IgD-negative memory B cell (primary cell): ENCODE results near the gene NT5M. TPM values are rescaled to one million over a fixed set of nuclear protein-coding genes. Genes with fewer than 3 reads are reported as not detected.

Experiments
- H3K27ac Mint-ChIP-seq, 3 donors: one replicate each; pipeline ENCODE4 v1.8.0; 2020 to 2022; ENCODE audit warnings: mild to moderate bottlenecking in 3 of 3, mixed read lengths in 3 of 3, moderate library complexity in 1 of 3
- H3K27me3 Mint-ChIP-seq: one replicate; pipeline ENCODE4 v1.8.0; 2021; ENCODE audit warnings: mixed read lengths
- H3K36me3 Mint-ChIP-seq: one replicate; pipeline ENCODE4 v1.8.0; 2020; ENCODE audit warnings: mild to moderate bottlenecking, mixed read lengths
- H3K4me1 Mint-ChIP-seq, 3 donors: one replicate each; pipeline ENCODE4 v1.8.0; 2020 to 2022; ENCODE audit warnings: mixed read lengths in 3 of 3, mild to moderate bottlenecking in 1 of 3
- H3K4me3 Mint-ChIP-seq, 4 donors: one replicate each; pipeline ENCODE4 v1.8.0; 2020 to 2022; ENCODE audit warnings: mild to moderate bottlenecking in 4 of 4, mixed read lengths in 4 of 4, moderate library complexity in 3 of 4
- H3K9me3 Mint-ChIP-seq, 3 donors: one replicate each; pipeline ENCODE4 v1.8.0; 2020 to 2021; ENCODE audit warnings: mixed read lengths in 3 of 3, mild to moderate bottlenecking in 1 of 3
- polyA plus RNA-seq: library from polyadenylated mRNA; unstranded; fragments of 300-500 nt; fragmentation: Illumina TruSeq; gene quantifications from one replicate; pipeline ENCODE4 v1.2.3, GENCODE V29; 2021

NT5M gene
- polyA plus RNA-seq, 1 donor from 2014 or later: 2.4 TPM

DNA sequence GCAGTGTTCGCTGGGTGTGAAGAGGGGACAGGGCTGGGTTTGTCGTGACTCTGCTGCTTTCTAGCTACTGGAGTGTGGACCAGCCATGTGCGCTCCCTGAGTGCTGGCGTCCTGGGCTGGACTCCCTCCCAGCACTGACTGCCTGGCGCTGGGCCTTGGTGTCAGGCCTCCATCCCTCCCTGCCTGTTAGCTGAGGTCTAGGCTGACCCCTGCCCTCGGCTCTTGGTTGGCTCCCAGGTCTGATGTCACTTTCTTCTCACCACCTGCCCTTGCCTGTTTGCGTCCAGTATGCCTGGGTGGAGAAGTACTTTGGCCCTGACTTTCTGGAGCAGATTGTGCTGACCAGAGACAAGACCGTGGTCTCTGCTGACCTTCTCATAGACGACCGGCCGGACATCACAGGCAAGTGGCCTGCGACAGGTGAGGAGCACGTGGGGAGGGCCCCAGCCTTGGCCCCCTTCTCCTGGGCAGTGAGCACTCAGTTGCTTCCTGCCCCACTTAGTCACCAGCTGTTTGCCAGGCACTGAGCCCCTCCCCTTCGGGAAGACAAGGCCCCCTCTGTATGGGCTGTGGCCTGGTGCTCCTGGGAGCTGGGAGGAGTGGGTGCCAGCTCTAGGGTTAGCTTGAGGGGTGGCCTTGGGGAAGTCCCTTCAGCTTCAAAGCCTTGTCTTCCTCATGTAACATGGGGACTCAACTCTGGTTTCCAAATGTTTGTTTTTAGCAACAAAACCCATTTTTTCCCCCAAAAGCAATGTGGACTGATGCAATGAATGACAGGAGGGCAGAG, 41.5 kb downstream of the NT5M start:
- peaks cover 4% of the 10 kb centered on the region for H3K27me3 Mint-ChIP-seq
- H3K9me3 Mint-ChIP-seq: no peaks in the 10 kb centered on the region
- H3K36me3 Mint-ChIP-seq: no peaks in the 10 kb centered on the region
- no peaks in the 10 kb centered on the region for H3K4me1 Mint-ChIP-seq
- H3K4me3 Mint-ChIP-seq: no peak overlapping the region
- H3K27ac Mint-ChIP-seq: no peak overlapping the region

GRCh38 chr17:17345294-17345597, 42.1 kb downstream of the NT5M start:
- no peak overlapping the region for H3K27ac Mint-ChIP-seq
- H3K9me3 Mint-ChIP-seq: no peaks in the 10 kb centered on the region
- H3K4me1 Mint-ChIP-seq: no peaks in the 10 kb centered on the region
- H3K36me3 Mint-ChIP-seq: no peaks in the 10 kb centered on the region
- H3K27me3 Mint-ChIP-seq: peaks cover 5% of the 10 kb centered on the region
- H3K4me3 Mint-ChIP-seq: no peak overlapping the region

GRCh38 chr17:17345686-17346427, 42.7 kb downstream of the NT5M start:
- no peak overlapping the region for H3K4me3 Mint-ChIP-seq
- H3K9me3 Mint-ChIP-seq: no peaks in the 10 kb centered on the region
- no peaks in the 10 kb centered on the region for H3K36me3 Mint-ChIP-seq
- H3K4me1 Mint-ChIP-seq: no peaks in the 10 kb centered on the region
- peaks cover 6% of the 10 kb centered on the region for H3K27me3 Mint-ChIP-seq
- no peak overlapping the region for H3K27ac Mint-ChIP-seq

DNA sequence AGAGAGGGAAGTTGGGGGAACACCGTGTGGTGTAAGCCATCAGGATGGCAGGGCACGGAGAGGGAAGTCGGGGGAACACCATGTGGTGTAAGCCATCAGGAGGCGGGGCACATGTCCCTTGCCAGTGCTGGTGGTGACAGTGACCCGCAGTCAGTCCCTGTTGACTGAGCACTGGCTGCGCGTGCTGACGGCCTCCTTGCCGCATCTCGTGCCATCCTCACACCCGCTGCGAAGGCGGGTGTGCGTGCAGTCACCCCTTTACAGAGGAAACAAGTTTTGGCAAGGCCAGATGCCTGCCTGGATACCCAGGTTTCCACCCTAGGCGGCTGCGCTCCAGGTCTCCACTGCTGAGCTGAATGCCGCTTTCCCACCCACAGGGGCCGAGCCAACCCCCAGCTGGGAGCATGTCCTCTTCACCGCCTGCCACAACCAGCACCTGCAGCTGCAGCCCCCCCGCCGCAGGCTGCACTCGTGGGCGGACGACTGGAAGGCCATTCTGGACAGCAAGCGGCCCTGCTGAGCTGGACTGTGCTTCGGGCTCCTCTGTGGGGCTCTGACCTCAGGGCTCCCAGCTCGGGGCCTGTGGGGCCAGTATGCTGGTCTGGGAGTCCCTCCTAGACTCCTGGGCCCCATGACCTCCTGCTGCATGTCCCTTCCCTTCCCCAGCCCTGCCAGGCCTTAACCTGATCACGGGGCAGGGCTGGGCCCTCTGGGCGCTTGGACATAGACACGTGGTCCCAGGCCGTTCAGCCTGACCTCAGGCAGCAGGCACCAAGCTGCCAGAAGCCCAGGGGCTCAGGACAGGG, 43.5 kb downstream of the NT5M start:
- no peaks in the 10 kb centered on the region for H3K4me1 Mint-ChIP-seq
- no peak overlapping the region for H3K27ac Mint-ChIP-seq
- H3K4me3 Mint-ChIP-seq: no peak overlapping the region
- H3K9me3 Mint-ChIP-seq: no peaks in the 10 kb centered on the region
- H3K36me3 Mint-ChIP-seq: no peaks in the 10 kb centered on the region
- peaks cover 6% of the 10 kb centered on the region for H3K27me3 Mint-ChIP-seq

GRCh38 chr17:17347234-17347955, 44.2 kb downstream of the NT5M start:
- Mint-ChIP-seq H3K4me1 (no peaks in the 10 kb centered on the region), H3K27ac (no peak overlapping the region), H3K27me3 (peaks cover 6% of the 10 kb centered on the region)

GRCh38 chr17:17347956-17348871, 45.0 kb downstream of the NT5M start:
- H3K4me3 Mint-ChIP-seq: no peak overlapping the region
- peaks cover 2% of the 10 kb centered on the region for H3K27me3 Mint-ChIP-seq
- no peaks in the 10 kb centered on the region for H3K4me1 Mint-ChIP-seq
- no peaks in the 10 kb centered on the region for H3K9me3 Mint-ChIP-seq
- H3K27ac Mint-ChIP-seq: no peak overlapping the region
- H3K36me3 Mint-ChIP-seq: no peaks in the 10 kb centered on the region

More at GRCh38 chr17:17347234-17347955, 44.2 kb downstream of the NT5M start:
- Mint-ChIP-seq H3K36me3 (no peaks in the 10 kb centered on the region), H3K4me3 (no peak overlapping the region), H3K9me3 (no peaks in the 10 kb centered on the region)

DNA sequence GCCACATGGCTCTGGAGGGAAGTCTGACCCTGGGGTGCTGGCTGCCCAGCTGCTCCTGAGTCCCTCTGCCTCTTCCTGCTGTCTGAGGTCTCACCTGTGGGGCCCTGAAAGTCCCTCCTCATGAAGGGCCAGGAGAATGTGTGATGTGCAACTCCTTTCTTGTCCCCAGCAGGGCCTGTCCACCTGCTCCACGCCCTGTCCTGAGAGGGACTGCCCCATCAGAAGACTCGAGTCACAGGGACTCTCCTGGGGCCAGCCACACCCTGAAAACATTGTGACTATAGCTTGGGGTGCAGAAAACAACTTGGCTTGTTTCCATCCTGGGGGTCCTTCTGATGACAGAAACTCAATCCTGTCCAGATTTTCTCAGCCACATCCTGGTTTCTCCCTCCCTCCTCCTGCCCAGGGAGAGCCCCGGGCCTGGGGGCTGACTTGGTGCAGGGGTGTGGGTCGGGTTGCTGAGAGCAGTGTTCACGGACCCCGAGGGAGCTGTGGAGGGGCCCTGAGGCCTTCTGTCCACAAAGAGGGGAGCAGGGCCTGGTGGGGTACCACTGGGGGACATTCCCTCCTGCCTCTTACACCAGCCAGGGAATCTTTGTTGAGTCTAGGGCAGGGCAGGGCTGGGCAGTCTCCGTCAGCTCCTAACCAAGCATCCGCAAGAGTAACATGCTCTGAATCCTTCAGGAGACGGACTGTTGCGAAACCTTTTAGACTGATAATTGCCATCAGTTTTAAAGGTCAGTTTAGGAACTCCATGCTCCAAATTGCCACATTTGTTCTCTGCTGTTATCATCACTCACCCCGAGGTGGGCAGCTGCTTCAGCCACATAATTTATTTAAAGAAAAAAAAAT, 45.9 kb downstream of the NT5M start:
- H3K4me1 Mint-ChIP-seq: no peaks in the 10 kb centered on the region
- H3K27me3 Mint-ChIP-seq: peaks cover 2% of the 10 kb centered on the region
- H3K27ac Mint-ChIP-seq: no peak overlapping the region
- no peaks in the 10 kb centered on the region for H3K36me3 Mint-ChIP-seq
- H3K4me3 Mint-ChIP-seq: no peak overlapping the region
- H3K9me3 Mint-ChIP-seq: no peaks in the 10 kb centered on the region

GRCh38 chr17:17349724-17350106, 46.5 kb downstream of the NT5M start:
- no peaks in the 10 kb centered on the region for H3K4me1 Mint-ChIP-seq

DNA sequence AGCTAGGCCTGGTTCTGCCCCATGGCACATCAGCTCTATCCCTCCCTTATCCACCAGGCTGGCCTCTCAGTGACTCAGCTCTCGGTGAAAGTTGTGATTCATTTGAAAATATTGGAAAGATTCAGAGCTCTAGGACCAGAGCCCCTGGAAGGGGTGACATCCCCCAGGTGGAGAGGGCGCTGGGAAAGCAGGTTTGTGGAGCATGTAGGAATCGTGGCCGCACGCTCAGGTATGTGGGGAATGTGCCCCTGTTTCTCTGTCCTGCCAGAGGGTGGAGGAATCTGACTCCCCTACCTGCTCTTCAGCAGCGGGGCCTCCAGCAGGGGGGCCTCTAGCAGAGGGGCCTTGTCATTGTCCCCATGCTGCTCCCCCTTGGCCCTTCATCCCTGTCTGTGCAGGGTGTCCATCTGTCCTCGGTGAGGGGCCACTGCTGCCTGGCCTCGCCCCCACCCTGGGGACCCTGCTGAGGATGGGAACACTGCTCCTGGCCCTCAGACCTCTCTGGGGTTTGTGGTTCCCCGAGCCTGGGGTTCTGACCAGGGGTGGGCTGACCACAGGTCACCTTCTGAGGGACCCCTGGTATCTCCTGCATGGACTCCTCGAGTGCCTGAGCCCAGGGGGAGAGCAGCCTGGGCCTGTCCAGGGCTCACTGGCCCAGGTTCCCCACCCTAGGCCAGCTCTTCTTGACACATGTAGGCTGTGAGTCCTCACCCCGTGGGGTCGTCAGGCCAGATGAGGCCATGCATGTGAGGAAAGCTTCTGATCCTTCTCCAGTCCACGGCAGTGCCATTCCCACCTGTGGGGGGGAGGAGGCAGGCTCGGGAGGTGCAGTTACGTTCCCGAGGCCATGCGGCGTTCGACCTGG, 47.5 kb downstream of the NT5M start:
- H3K4me1 Mint-ChIP-seq: peaks cover 0 to 2% (median 0%) of the 10 kb centered on the region in 3 donors
- H3K27ac Mint-ChIP-seq: no peak overlapping the region
- no peaks in the 10 kb centered on the region for H3K36me3 Mint-ChIP-seq
- no peaks in the 10 kb centered on the region for H3K9me3 Mint-ChIP-seq
- H3K4me3 Mint-ChIP-seq: no peak overlapping the region
- peaks cover 2% of the 10 kb centered on the region for H3K27me3 Mint-ChIP-seq

More at GRCh38 chr17:17349724-17350106, 46.5 kb downstream of the NT5M start:
- no peak overlapping the region for H3K27ac Mint-ChIP-seq
- no peaks in the 10 kb centered on the region for H3K36me3 Mint-ChIP-seq
- no peaks in the 10 kb centered on the region for H3K9me3 Mint-ChIP-seq
- H3K4me3 Mint-ChIP-seq: no peak overlapping the region
- peaks cover 2% of the 10 kb centered on the region for H3K27me3 Mint-ChIP-seq

DNA sequence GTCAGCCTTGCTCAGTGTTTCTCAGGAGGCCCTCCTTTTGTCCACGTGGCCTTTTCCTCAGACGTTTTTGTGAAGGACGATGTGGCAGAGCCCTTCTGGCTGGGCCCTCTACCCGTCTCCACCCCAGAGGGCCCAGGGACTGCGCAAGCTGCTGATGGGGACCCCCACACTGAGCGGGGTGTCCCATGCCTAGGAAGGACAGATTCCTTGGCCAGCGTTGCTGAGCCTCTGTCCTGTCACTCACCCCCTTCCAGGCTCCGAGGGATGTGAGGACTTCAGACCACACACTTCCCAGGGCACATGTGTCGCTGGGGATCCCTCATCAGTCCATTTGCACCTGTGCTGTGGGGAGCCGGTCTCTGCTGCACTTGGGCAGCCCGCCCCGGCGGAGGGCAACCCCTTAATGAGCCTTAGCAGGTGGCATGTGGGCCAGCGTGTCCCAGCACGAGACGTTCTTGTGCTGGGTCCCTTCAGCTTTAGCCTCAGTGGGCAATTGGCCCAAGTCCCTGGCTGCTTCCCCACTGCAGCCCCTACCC, 48.3 kb downstream of the NT5M start:
- Mint-ChIP-seq H3K9me3 (no peaks in the 10 kb centered on the region), H3K4me1 (peaks cover 0 to 3% (median 2%) of the 10 kb centered on the region in 3 donors), H3K4me3 (no peak overlapping the region), H3K36me3 (no peaks in the 10 kb centered on the region), H3K27ac (no peak overlapping the region), H3K27me3 (peaks cover 2% of the 10 kb centered on the region)

DNA sequence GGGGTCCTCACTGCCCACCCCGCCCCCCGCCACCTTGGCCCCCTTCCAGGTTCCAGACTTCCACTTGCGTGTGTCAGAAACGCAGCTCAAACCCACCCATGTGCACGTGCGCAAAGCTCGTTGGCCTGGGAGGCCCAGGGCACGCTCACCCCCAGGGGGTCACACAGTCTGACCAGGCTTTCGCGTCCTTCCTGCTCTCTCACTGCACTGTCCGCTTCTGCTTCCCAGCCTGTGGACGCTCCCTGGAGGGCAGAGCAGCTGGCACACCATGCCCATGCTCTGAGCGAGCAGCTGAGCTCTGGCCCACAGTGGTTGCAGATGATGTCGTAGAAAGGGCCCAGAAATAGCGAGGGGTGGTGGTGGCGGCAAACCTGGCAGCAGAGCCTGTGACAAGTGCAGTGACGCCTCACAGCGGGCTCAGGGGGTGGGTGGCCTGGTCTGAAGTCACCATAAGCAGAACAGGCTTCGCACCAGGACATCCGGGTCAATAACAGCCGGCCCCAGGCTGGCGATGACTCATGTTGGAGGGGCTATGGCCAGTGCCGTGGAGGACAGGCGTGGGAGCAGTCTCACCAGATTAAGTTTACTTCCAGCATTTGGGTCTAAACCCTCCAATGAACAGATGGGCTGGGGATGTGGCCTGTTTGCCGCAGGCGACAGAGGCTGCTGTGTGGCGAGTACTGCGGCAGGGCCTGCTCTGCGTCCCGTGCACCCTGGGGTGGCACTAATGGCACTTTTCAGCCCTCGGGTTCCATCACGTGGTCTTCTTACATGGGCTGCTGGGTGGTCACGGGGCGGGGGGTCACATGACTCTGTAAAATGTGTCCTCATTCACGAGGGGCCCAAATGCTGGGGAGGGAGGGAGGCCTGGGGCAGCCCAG, 49.0 kb downstream of the NT5M start:
- no peak overlapping the region for H3K27ac Mint-ChIP-seq
- no peaks in the 10 kb centered on the region for H3K9me3 Mint-ChIP-seq
- peaks cover 2% of the 10 kb centered on the region for H3K27me3 Mint-ChIP-seq
- peaks cover 0 to 3% (median 2%) of the 10 kb centered on the region in 3 donors for H3K4me1 Mint-ChIP-seq
- no peaks in the 10 kb centered on the region for H3K36me3 Mint-ChIP-seq
- H3K4me3 Mint-ChIP-seq: no peak overlapping the region
